H9 (cell line): ENCODE results near the gene NCS1. TPM values are rescaled to one million over a fixed set of nuclear protein-coding genes. Genes with fewer than 3 reads are reported as not detected.

Experiments
- DNase-seq: peaks from one replicate; pipeline ENCODE4 v3.0.0-alpha.2; 2017
- H2AFZ ChIP-seq: one replicate; pipeline ENCODE4 v1.6.1; 2013; ENCODE audit warnings: mild to moderate bottlenecking, low read length, control low read depth, moderate library complexity
- H2AK5ac ChIP-seq: 2 replicates; pipeline ENCODE4 v1.6.1; 2013; ENCODE audit warnings: low read length, control low read depth, mixed read lengths; ENCODE audit not compliant: insufficient read length
- H2BK120ac ChIP-seq: one replicate; pipeline ENCODE4 v1.6.1; 2013; ENCODE audit warnings: low read depth, mild to moderate bottlenecking, low read length, control low read depth, inconsistent platforms; ENCODE audit not compliant: poor library complexity, severe bottlenecking
- H2BK12ac ChIP-seq: 2 replicates; pipeline ENCODE4 v1.6.1; 2013; ENCODE audit warnings: low read length, control low read depth, mixed read lengths, low read depth; ENCODE audit not compliant: insufficient read length
- H2BK15ac ChIP-seq: 2 replicates; pipeline ENCODE4 v1.6.1; 2013; ENCODE audit warnings: low read depth, low read length, control low read depth
- H2BK20ac ChIP-seq: one replicate; pipeline ENCODE4 v1.6.1; 2013; ENCODE audit warnings: low read depth, mild to moderate bottlenecking, low read length, control low read depth, inconsistent platforms; ENCODE audit not compliant: poor library complexity, severe bottlenecking
- H2BK5ac ChIP-seq: 2 replicates; pipeline ENCODE4 v1.6.1; 2013; ENCODE audit warnings: low read length, control low read depth, mixed read lengths; ENCODE audit not compliant: insufficient read length
- H3K14ac ChIP-seq: 2 replicates; pipeline ENCODE4 v1.6.1; 2013; ENCODE audit warnings: low read length, control low read depth; ENCODE audit not compliant: insufficient read depth
- H3K18ac ChIP-seq: 2 replicates; pipeline ENCODE4 v1.6.1; 2013; ENCODE audit warnings: low read depth, mild to moderate bottlenecking, mixed read lengths, low read length, control low read depth; ENCODE audit not compliant: insufficient read length
- H3K23ac ChIP-seq: 2 replicates; pipeline ENCODE4 v1.6.1; 2013; ENCODE audit warnings: low read length, control low read depth, mixed read lengths, low read depth; ENCODE audit not compliant: insufficient read length
- H3K23me2 ChIP-seq: 2 replicates; pipeline ENCODE4 v1.6.1; 2013; ENCODE audit warnings: low read depth, mild to moderate bottlenecking, mixed read lengths, low read length, control low read depth; ENCODE audit not compliant: insufficient read length, poor library complexity, severe bottlenecking
- H3K27ac ChIP-seq: 2 replicates; pipeline ENCODE4 v1.5.1; 2013; ENCODE audit warnings: low read length, control low read depth, mixed read lengths, low read depth; ENCODE audit not compliant: insufficient read length
- H3K27me3 ChIP-seq: 2 replicates; pipeline ENCODE4 v1.6.1; 2013; ENCODE audit warnings: low read length, control low read depth, inconsistent platforms; ENCODE audit not compliant: insufficient read depth
- H3K4ac ChIP-seq: 2 replicates; pipeline ENCODE4 v1.6.1; 2013; ENCODE audit warnings: low read depth, mild to moderate bottlenecking, control low read depth, inconsistent platforms, low read length, moderate library complexity
- H3K4me1 ChIP-seq: 2 replicates; pipeline ENCODE4 v1.6.1; 2013; ENCODE audit warnings: low read length, control low read depth, inconsistent platforms; ENCODE audit not compliant: insufficient read depth
- H3K4me2 ChIP-seq: 2 replicates; pipeline ENCODE4 v1.6.1; 2013; ENCODE audit warnings: low read length, control low read depth, mixed read lengths; ENCODE audit not compliant: insufficient read length, insufficient read depth
- H3K56ac ChIP-seq: 2 replicates; pipeline ENCODE4 v1.6.1; 2013; ENCODE audit warnings: low read depth, mild to moderate bottlenecking, mixed read lengths, low read length, control low read depth; ENCODE audit not compliant: insufficient read length
- H3K79me1 ChIP-seq: 2 replicates; pipeline ENCODE4 v1.6.1; 2013; ENCODE audit warnings: low read depth, mild to moderate bottlenecking, moderate library complexity, low read length, control low read depth, inconsistent platforms; ENCODE audit not compliant: insufficient read depth, poor library complexity, severe bottlenecking
- H3K79me2 ChIP-seq: 2 replicates; pipeline ENCODE4 v1.6.1; 2013; ENCODE audit warnings: low read length, control low read depth, inconsistent platforms; ENCODE audit not compliant: insufficient read depth
- H3K9ac ChIP-seq: 2 replicates; pipeline ENCODE4 v1.6.1; 2013; ENCODE audit warnings: low read length, control low read depth, mixed read lengths; ENCODE audit not compliant: insufficient read length; ENCODE audit errors: extremely low read depth
- H3K9me3 ChIP-seq: one replicate; pipeline ENCODE4 v1.6.1; 2013; ENCODE audit warnings: low read depth, low read length, inconsistent platforms; ENCODE audit not compliant: control insufficient read depth
- H3T11ph ChIP-seq: one replicate; pipeline ENCODE4 v1.6.1; 2013; ENCODE audit warnings: mild to moderate bottlenecking, low read length, control low read depth, inconsistent platforms
- H4K20me1 ChIP-seq: one replicate; pipeline ENCODE4 v1.6.1; 2013; ENCODE audit not compliant: control insufficient read depth, insufficient read length, insufficient read depth
- H4K5ac ChIP-seq: 2 replicates; pipeline ENCODE4 v1.6.1; 2013; ENCODE audit warnings: low read depth, mild to moderate bottlenecking, mixed read lengths, low read length, control low read depth; ENCODE audit not compliant: insufficient read length
- H4K8ac ChIP-seq: replicated peaks from 2 replicates; pipeline ENCODE4 v1.6.1; 2013; ENCODE audit warnings: low read length, control low read depth, mixed read lengths, low read depth; ENCODE audit not compliant: insufficient read length
- H4K91ac ChIP-seq: 2 replicates; pipeline ENCODE4 v1.6.1; 2013; ENCODE audit warnings: low read depth, mild to moderate bottlenecking, moderate library complexity, mixed read lengths, low read length, control low read depth; ENCODE audit not compliant: insufficient read length
- H3K27ac Mint-ChIP-seq, 3 experiments: 2 replicates in 2 of 3; 3 replicates in 1 of 3; pipeline ENCODE4 v1.8.0; 2020 to 2021; ENCODE audit warnings: mixed read lengths in 3 of 3, mild to moderate bottlenecking in 1 of 3, moderate library complexity in 1 of 3
- H3K27me3 Mint-ChIP-seq: 2 replicates; pipeline ENCODE4 v1.8.0; 2021; ENCODE audit warnings: low read depth, mild to moderate bottlenecking, moderate library complexity, mixed read lengths
- H3K36me3 Mint-ChIP-seq, 3 experiments: 2 replicates in 2 of 3; 3 replicates in 1 of 3; pipeline ENCODE4 v1.8.0; 2020 to 2021; ENCODE audit warnings: low read depth in 3 of 3, mixed read lengths in 3 of 3; ENCODE audit not compliant: insufficient read depth in 1 of 3
- H3K4me1 Mint-ChIP-seq, 2 experiments: 2 replicates each; pipeline ENCODE4 v1.8.0; 2020; ENCODE audit warnings: mixed read lengths in 2 of 2
- H3K4me3 Mint-ChIP-seq, 2 experiments: 2 replicates in 1 of 2; 3 replicates in 1 of 2; pipeline ENCODE4 v1.8.0; 2020 to 2021; ENCODE audit warnings: mild to moderate bottlenecking in 2 of 2, mixed read lengths in 2 of 2, moderate library complexity in 1 of 2
- H3K9me3 Mint-ChIP-seq, 2 experiments: 2 replicates in 1 of 2; 3 replicates in 1 of 2; pipeline ENCODE4 v1.8.0; 2020; ENCODE audit warnings: mild to moderate bottlenecking in 2 of 2, mixed read lengths in 2 of 2, moderate library complexity in 1 of 2
- CTCF ChIP-seq: fragments of 200-600 bp; sonication (generic); conservative IDR thresholded peaks from 3 replicates; pipeline ENCODE4 v1.8.0; 2021; ENCODE audit warnings: antibody characterized with exemption, mild to moderate bottlenecking
- WGBS: extraction: QIAGEN DNeasy Blood & Tissue Kit; methylation state at CpG from one replicate; pipeline ENCODE4 v1.1.7; 2013; ENCODE audit warnings: missing lambda C conversion rate, low lambda C conversion rate, mixed read lengths; ENCODE audit not compliant: insufficient read length; ENCODE audit errors: extremely low coverage; 5-methylcytosine and 5-hydroxymethylcytosine counted together
- total RNA-seq: library from RNA; stranded (reverse); gene quantifications from 2 replicates; pipeline ENCODE4 v1.2.1, GENCODE V29; 2021

Gene NCS1
- total RNA-seq, 1 experiment from 2014 or later, result 38.1 TPM

GRCh38 chr9:130193103-130193502 lies 20.9 kb downstream of the NCS1 start:
- WGBS, result no CpG with 5 or more reads among the region's 9 CpGs
- Mint-ChIP-seq H3K27ac (peak overlapping the region; percentile 70 to 88 (median 87); a peak in 6 of 7 replicates), H3K36me3 (no peaks in the 10 kb centered on the region), H3K4me1 (peaks cover 25 to 32% of the 10 kb centered on the region in 2 experiments), H3K27me3 (no peaks in the 10 kb centered on the region; the same call in 1 of the 2 replicates), H3K4me3 (peak overlapping the region in 1 of 2 experiments; percentile 62; a peak in 2 of 5 replicates), H3K9me3 (no peaks in the 10 kb centered on the region)
- Histone ChIP-seq H2BK5ac (no peak overlapping the region), H2BK120ac (no peak overlapping the region), H3K23me2 (no peaks in the 10 kb centered on the region), H3K79me1 (peaks cover 8% of the 10 kb centered on the region), H4K8ac (no peak overlapping the region), H3K79me2 (peaks cover 2% of the 10 kb centered on the region; the same call in 1 of the 2 replicates), H4K5ac (no peak overlapping the region), H3K9ac (no peak overlapping the region), H3K4ac (no peak overlapping the region), H2BK15ac (no peak overlapping the region), H3K9me3 (no peaks in the 10 kb centered on the region), H3K23ac (no peak overlapping the region), H3K27me3 (no peaks in the 10 kb centered on the region), H2AK5ac (no peak overlapping the region), H2AFZ (no peak overlapping the region), H4K91ac (no peak overlapping the region), H3T11ph (no peak overlapping the region), H3K18ac (no peak overlapping the region), H3K56ac (no peak overlapping the region), H3K4me2 (no peak overlapping the region), H2BK20ac (no peak overlapping the region), H3K27ac (no peak overlapping the region), H2BK12ac (no peak overlapping the region), H4K20me1 (no peaks in the 10 kb centered on the region), H3K14ac (peak overlapping the region; percentile 4; the same call in 1 of the 2 replicates), H3K4me1 (no peaks in the 10 kb centered on the region)
- DNase-seq, result no peak
- TF ChIP-seq CTCF, result no peak
